Measurements from ENCODE around the gene CYSLTR2.
A peak's percentile ranks its signal among the peaks of the same experiment; 100 is the strongest.

CYSLTR2 gene

GRCh38 chr13:48645845-48646244 is 7.9 kb upstream of the CYSLTR2 start:
- no CpG with 5 or more reads among the region's 3 CpGs for WGBS, 2 donors (ENCODE audit: extremely low coverage in 2 of 2, insufficient read length in 2 of 2, insufficient replicate concordance in 1 of 2)
- no peak for DNase-seq (ENCODE audit: low spot score)

GRCh38 chr13:48646791-48647190 is 6.9 kb upstream of the CYSLTR2 start:
- Histone ChIP-seq H3K36me3 (replicated peaks in 1 of 2; ENCODE audit: control insufficient read depth in 2 of 2, insufficient read depth in 2 of 2, low read length in 2 of 2) (no peaks in the 10 kb centered on the region), H3K4ac (ENCODE audit: low read length) (no peak overlapping the region), H2BK15ac (ENCODE audit: low read length) (peak overlapping the region; percentile 83), H3K9me3 (replicated peaks in 1 of 2; ENCODE audit: control insufficient read depth in 2 of 2, insufficient read depth in 1 of 2, low read depth in 1 of 2, low read length in 2 of 2) (peaks cover 0 to 1% of the 10 kb centered on the region in 2 donors), H3K18ac (ENCODE audit: low read length) (peak overlapping the region; percentile 58), H2AFZ (ENCODE audit: low read length) (no peak overlapping the region), H3K27me3 (ENCODE audit: control insufficient read depth in 3 of 3, insufficient read depth in 3 of 3, low read depth in 1 of 3, low read length in 3 of 3) (no peaks in the 10 kb centered on the region), H3K27ac (replicated peaks; ENCODE audit: low read length) (no peak overlapping the region), H4K8ac (ENCODE audit: low read depth, low read length) (no peak overlapping the region), H2AK5ac (ENCODE audit: low read depth, low read length) (peak overlapping the region; percentile 86), H3K14ac (ENCODE audit: low read length) (peak overlapping the region; percentile 60), H3K4me1 (ENCODE audit: control insufficient read depth in 2 of 2, insufficient read depth in 1 of 2, low read depth in 1 of 2, low read length in 2 of 2) (no peaks in the 10 kb centered on the region), H3K23ac (ENCODE audit: low read depth, low read length, poor library complexity) (no peak overlapping the region), H3K4me3 (ENCODE audit: low read length in 2 of 2) (peak overlapping the region in 1 of 2 donors; percentile 46), H3K79me1 (ENCODE audit: low read depth, low read length) (no peaks in the 10 kb centered on the region), H2BK12ac (ENCODE audit: low read length) (no peak overlapping the region), H2BK120ac (ENCODE audit: low read depth, low read length) (no peak overlapping the region), H3K9ac (ENCODE audit: low read depth, low read length, poor library complexity) (no peak overlapping the region), H2BK5ac (ENCODE audit: low read length) (peak overlapping the region; percentile 44), H4K91ac (ENCODE audit: low read depth, low read length, poor library complexity) (no peak overlapping the region), H3K4me2 (ENCODE audit: insufficient read depth, low read length, poor library complexity, severe bottlenecking) (no peak overlapping the region)
- no CpG with 5 or more reads among the region's 3 CpGs for WGBS, 2 donors (ENCODE audit: extremely low coverage in 2 of 2, insufficient read length in 2 of 2, insufficient replicate concordance in 1 of 2)
- DNase-seq (ENCODE audit: low spot score): no peak

More at GRCh38 chr13:48645845-48646244, 7.9 kb upstream of the CYSLTR2 start:
- Histone ChIP-seq H2BK5ac (ENCODE audit: low read length) (no peak overlapping the region), H3K4me2 (ENCODE audit: insufficient read depth, low read length, poor library complexity, severe bottlenecking) (no peak overlapping the region), H3K4me3 (ENCODE audit: low read length in 2 of 2) (no peak overlapping the region), H3K4me1 (ENCODE audit: control insufficient read depth in 2 of 2, insufficient read depth in 1 of 2, low read depth in 1 of 2, low read length in 2 of 2) (no peaks in the 10 kb centered on the region), H3K36me3 (replicated peaks in 1 of 2; ENCODE audit: control insufficient read depth in 2 of 2, insufficient read depth in 2 of 2, low read length in 2 of 2) (no peaks in the 10 kb centered on the region), H2BK12ac (ENCODE audit: low read length) (no peak overlapping the region), H4K91ac (ENCODE audit: low read depth, low read length, poor library complexity) (no peak overlapping the region), H3K23ac (ENCODE audit: low read depth, low read length, poor library complexity) (no peak overlapping the region), H2BK15ac (ENCODE audit: low read length) (no peak overlapping the region), H4K8ac (ENCODE audit: low read depth, low read length) (no peak overlapping the region), H3K14ac (ENCODE audit: low read length) (no peak overlapping the region), H3K9ac (ENCODE audit: low read depth, low read length, poor library complexity) (no peak overlapping the region), H2AFZ (ENCODE audit: low read length) (no peak overlapping the region), H3K18ac (ENCODE audit: low read length) (no peak overlapping the region), H2AK5ac (ENCODE audit: low read depth, low read length) (no peak overlapping the region), H2BK120ac (ENCODE audit: low read depth, low read length) (no peak overlapping the region), H3K9me3 (replicated peaks in 1 of 2; ENCODE audit: control insufficient read depth in 2 of 2, insufficient read depth in 1 of 2, low read depth in 1 of 2, low read length in 2 of 2) (peaks cover 0 to 1% of the 10 kb centered on the region in 2 donors), H3K27me3 (ENCODE audit: control insufficient read depth in 3 of 3, insufficient read depth in 3 of 3, low read depth in 1 of 3, low read length in 3 of 3) (no peaks in the 10 kb centered on the region), H3K4ac (ENCODE audit: low read length) (no peak overlapping the region), H3K27ac (replicated peaks; ENCODE audit: low read length) (no peak overlapping the region), H3K79me1 (ENCODE audit: low read depth, low read length) (no peaks in the 10 kb centered on the region)

GRCh38 chr13:48647625-48648024 is 6.1 kb upstream of the CYSLTR2 start:
- Histone ChIP-seq H3K79me1 (ENCODE audit: low read depth, low read length) (no peaks in the 10 kb centered on the region), H3K36me3 (replicated peaks in 1 of 2; ENCODE audit: control insufficient read depth in 2 of 2, insufficient read depth in 2 of 2, low read length in 2 of 2) (no peaks in the 10 kb centered on the region), H4K91ac (ENCODE audit: low read depth, low read length, poor library complexity) (no peak overlapping the region), H2BK12ac (ENCODE audit: low read length) (no peak overlapping the region), H3K18ac (ENCODE audit: low read length) (no peak overlapping the region), H3K14ac (ENCODE audit: low read length) (no peak overlapping the region), H2BK120ac (ENCODE audit: low read depth, low read length) (no peak overlapping the region), H3K23ac (ENCODE audit: low read depth, low read length, poor library complexity) (no peak overlapping the region), H3K9ac (ENCODE audit: low read depth, low read length, poor library complexity) (no peak overlapping the region), H3K9me3 (replicated peaks in 1 of 2; ENCODE audit: control insufficient read depth in 2 of 2, insufficient read depth in 1 of 2, low read depth in 1 of 2, low read length in 2 of 2) (peaks cover 0 to 1% of the 10 kb centered on the region in 2 donors), H4K8ac (ENCODE audit: low read depth, low read length) (no peak overlapping the region), H2AFZ (ENCODE audit: low read length) (no peak overlapping the region), H3K4me3 (ENCODE audit: low read length in 2 of 2) (no peak overlapping the region), H3K4me1 (ENCODE audit: control insufficient read depth in 2 of 2, insufficient read depth in 1 of 2, low read depth in 1 of 2, low read length in 2 of 2) (no peaks in the 10 kb centered on the region), H2BK15ac (ENCODE audit: low read length) (no peak overlapping the region), H2BK5ac (ENCODE audit: low read length) (no peak overlapping the region), H3K4me2 (ENCODE audit: insufficient read depth, low read length, poor library complexity, severe bottlenecking) (no peak overlapping the region), H2AK5ac (ENCODE audit: low read depth, low read length) (no peak overlapping the region), H3K4ac (ENCODE audit: low read length) (no peak overlapping the region), H3K27me3 (ENCODE audit: control insufficient read depth in 3 of 3, insufficient read depth in 3 of 3, low read depth in 1 of 3, low read length in 3 of 3) (no peaks in the 10 kb centered on the region), H3K27ac (replicated peaks; ENCODE audit: low read length) (no peak overlapping the region)
- no CpG with 5 or more reads among the region's 2 CpGs for WGBS, 2 donors (ENCODE audit: extremely low coverage in 2 of 2, insufficient read length in 2 of 2, insufficient replicate concordance in 1 of 2)
- no peak for DNase-seq (ENCODE audit: low spot score)

DNA sequence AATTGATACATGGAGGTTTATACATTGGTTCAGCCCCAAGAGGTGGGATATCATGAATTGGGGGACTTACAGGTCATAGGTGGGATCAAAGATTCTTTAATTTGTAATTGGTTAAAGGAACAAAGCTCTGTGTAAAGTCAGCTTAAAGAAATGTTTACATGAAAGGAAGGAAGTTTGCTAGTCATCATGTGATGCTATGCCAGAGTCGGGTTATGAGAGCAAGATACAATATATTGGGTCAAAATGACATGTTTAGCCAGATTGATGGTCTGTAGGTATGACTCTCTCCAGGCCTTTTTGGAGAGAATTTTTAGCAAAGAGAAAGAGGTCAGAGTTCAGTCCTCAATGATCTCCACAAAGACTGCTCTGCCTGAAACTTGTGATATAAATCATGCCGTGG is 5.3 kb upstream of the CYSLTR2 start:
- WGBS, 2 donors (ENCODE audit: extremely low coverage in 2 of 2, insufficient read length in 2 of 2, insufficient replicate concordance in 1 of 2): no CpG with 5 or more reads among the region's 2 CpGs
- Histone ChIP-seq H3K18ac (ENCODE audit: low read length) (no peak overlapping the region), H3K4me3 (ENCODE audit: low read length in 2 of 2) (no peak overlapping the region)

More for the DNA sequence above, 5.3 kb upstream of the CYSLTR2 start:
- no peak overlapping the region for H2AFZ ChIP-seq (ENCODE audit: low read length)
- DNase-seq (ENCODE audit: low spot score): no peak
- no peak overlapping the region for H2AK5ac ChIP-seq (ENCODE audit: low read depth, low read length)
- H3K9ac ChIP-seq (ENCODE audit: low read depth, low read length, poor library complexity): no peak overlapping the region
- no peak overlapping the region for H4K8ac ChIP-seq (ENCODE audit: low read depth, low read length)
- no peaks in the 10 kb centered on the region for H3K27me3 ChIP-seq (ENCODE audit: control insufficient read depth in 3 of 3, insufficient read depth in 3 of 3, low read depth in 1 of 3, low read length in 3 of 3)
- H2BK120ac ChIP-seq (ENCODE audit: low read depth, low read length): no peak overlapping the region
- no peak overlapping the region for H3K23ac ChIP-seq (ENCODE audit: low read depth, low read length, poor library complexity)
- H2BK15ac ChIP-seq (ENCODE audit: low read length): no peak overlapping the region
- peaks cover 0 to 1% of the 10 kb centered on the region in 2 donors for H3K9me3 ChIP-seq (replicated peaks in 1 of 2; ENCODE audit: control insufficient read depth in 2 of 2, insufficient read depth in 1 of 2, low read depth in 1 of 2, low read length in 2 of 2)
- H3K4ac ChIP-seq (ENCODE audit: low read length): no peak overlapping the region
- no peaks in the 10 kb centered on the region for H3K36me3 ChIP-seq (replicated peaks in 1 of 2; ENCODE audit: control insufficient read depth in 2 of 2, insufficient read depth in 2 of 2, low read length in 2 of 2)
- H3K4me1 ChIP-seq (ENCODE audit: control insufficient read depth in 2 of 2, insufficient read depth in 1 of 2, low read depth in 1 of 2, low read length in 2 of 2): peaks cover 2 to 4% of the 10 kb centered on the region in 2 donors
- no peak overlapping the region for H2BK12ac ChIP-seq (ENCODE audit: low read length)
- H3K79me1 ChIP-seq (ENCODE audit: low read depth, low read length): no peaks in the 10 kb centered on the region
- H3K4me2 ChIP-seq (ENCODE audit: insufficient read depth, low read length, poor library complexity, severe bottlenecking): no peak overlapping the region
- no peak overlapping the region for H3K14ac ChIP-seq (ENCODE audit: low read length)
- H4K91ac ChIP-seq (ENCODE audit: low read depth, low read length, poor library complexity): no peak overlapping the region
- H3K27ac ChIP-seq (replicated peaks; ENCODE audit: low read length): no peak overlapping the region
- no peak overlapping the region for H2BK5ac ChIP-seq (ENCODE audit: low read length)
